K562 (cell line): ENCODE data around the gene PPP1R15A. TPM values are rescaled to one million over a fixed set of nuclear protein-coding genes. Genes with fewer than 3 reads are reported as not detected.

Experiments used
- ATAC-seq: fragments of 200-7000 bp; cut with Tn5 transposase; 3 replicates; pipeline ENCODE4 v1.9.1; 2020; ENCODE audit warnings: moderate library complexity
- BruUV-seq: library from RNA; stranded (reverse); fragments of 400-500 nt; replicated peaks from 2 replicates; lab custom pipeline; 2021; lab: Mats Ljungman, UMichigan
- CTCF ChIA-PET: fragments of 300-600 bp; formaldehyde crosslinking; extraction: SDS; loops from one replicate; lab custom pipeline; 2021; ENCODE audit warnings: low intra/inter-chr PET ratio; lab: Yijun Ruan, JAX
- POLR2A ChIA-PET: fragments of 300-600, 350-650 bp; sonication (Branson Sonifier 250); formaldehyde crosslinking; extraction: SDS; loops from one replicate; lab custom pipeline; 2021; ENCODE audit warnings: antibody characterized with exemption, inconsistent platforms; lab: Yijun Ruan, JAX
- DNase-seq, 4 experiments: peaks; one replicate each; pipeline versions ENCODE4 v3.0.0 to v3.0.0-alpha.2; 2011 to 2018; ENCODE audit warnings: low spot score in 3 of 4, mixed read lengths in 3 of 4; ENCODE audit errors: extremely low read depth in 1 of 4
- FAIRE-seq: peaks from 2 replicates; lab custom pipeline; 2011; peaks lifted over from hg19 to GRCh38; lab: Jason Lieb, UNC
- H2AFZ ChIP-seq: 2 replicates; pipeline ENCODE4 v1.6.0; 2011; ENCODE audit warnings: low read depth, low read length, control low read depth, inconsistent platforms
- H3K27ac ChIP-seq: fragments of 200-600 bp; 3 replicates; pipeline ENCODE4 v1.8.0; 2011; ENCODE audit warnings: low read depth, mild to moderate bottlenecking, control low read depth, inconsistent platforms, low read length, moderate library complexity, mixed read lengths; ENCODE audit errors: extremely low read depth
- H3K27me3 ChIP-seq, 2 experiments: fragments of 300-600 bp in 1 of 2; 2 replicates in 1 of 2; 3 replicates in 1 of 2; pipeline versions ENCODE4 v1.6.0 to v1.8.0; 2011; ENCODE audit warnings: inconsistent platforms in 2 of 2, low read length in 2 of 2, mild to moderate bottlenecking in 1 of 2, mixed read lengths in 1 of 2, moderate library complexity in 1 of 2; ENCODE audit not compliant: control insufficient read depth in 2 of 2, insufficient read depth in 2 of 2
- H3K36me3 ChIP-seq: fragments of 300-600 bp; 3 replicates; pipeline ENCODE4 v1.8.0; 2011; ENCODE audit warnings: mild to moderate bottlenecking, low read length, inconsistent platforms; ENCODE audit not compliant: control insufficient read depth, insufficient read depth
- H3K4me1 ChIP-seq, 2 experiments: fragments of 200-600 bp in 1 of 2; replicated peaks in 1 of 2; 2 replicates in 1 of 2; 3 replicates in 1 of 2; pipeline versions ENCODE4 v1.5.1 to v1.8.0; 2011; ENCODE audit warnings: inconsistent platforms in 2 of 2, low read length in 2 of 2, mild to moderate bottlenecking in 1 of 2, mixed read lengths in 1 of 2, moderate library complexity in 1 of 2; ENCODE audit not compliant: control insufficient read depth in 2 of 2, insufficient read depth in 2 of 2
- H3K4me2 ChIP-seq: 2 replicates; pipeline ENCODE4 v1.6.1; 2011; ENCODE audit warnings: low read length, control low read depth, inconsistent platforms, mixed read lengths; ENCODE audit not compliant: insufficient read depth
- H3K4me3 ChIP-seq: fragments of 200-600 bp; sonication (generic), shearing (Covaris generic); 2 replicates; pipeline ENCODE4 v1.5.1; 2016; ENCODE audit warnings: control low read depth, inconsistent platforms
- H3K79me2 ChIP-seq: fragments of 200-600 bp; 3 replicates; pipeline ENCODE4 v1.8.0; 2011; ENCODE audit warnings: low read length, inconsistent platforms; ENCODE audit not compliant: control insufficient read depth, insufficient read depth
- H3K9ac ChIP-seq, 2 experiments: 2 replicates each; pipeline versions ENCODE4 v1.6.0 to v1.6.1; 2011; ENCODE audit warnings: low read depth in 2 of 2, low read length in 2 of 2, control low read depth in 1 of 2, inconsistent platforms in 1 of 2, mild to moderate bottlenecking in 1 of 2, mixed read lengths in 1 of 2; ENCODE audit not compliant: insufficient read depth in 1 of 2
- H3K9me1 ChIP-seq: one replicate; pipeline ENCODE4 v1.6.0; 2011; ENCODE audit warnings: inconsistent platforms, mild to moderate bottlenecking, low read length, moderate library complexity; ENCODE audit not compliant: control insufficient read depth, insufficient read depth
- H3K9me3 ChIP-seq: replicated peaks from 2 replicates; pipeline ENCODE4 v1.5.1; 2011; ENCODE audit warnings: low read depth, low read length, inconsistent platforms; ENCODE audit not compliant: control insufficient read depth, insufficient read depth
- H4K20me1 ChIP-seq: replicated peaks from 2 replicates; pipeline ENCODE4 v1.6.1; 2011; ENCODE audit warnings: low read length, inconsistent platforms, mixed read lengths; ENCODE audit not compliant: control insufficient read depth, insufficient read depth
- ARID1B ChIP-seq: fragments of 450-650 bp; IDR thresholded peaks from 2 replicates; pipeline ENCODE4 v1.6.1; 2016; ENCODE audit warnings: antibody characterized with exemption, mild to moderate bottlenecking, inconsistent platforms
- ATF3 ChIP-seq, 2 experiments: fragments of 450-650 bp in 1 of 2; sonication (generic) in 1 of 2; formaldehyde crosslinking in 1 of 2; IDR thresholded peaks in 1 of 2; conservative IDR thresholded peaks in 1 of 2; 2 replicates each; pipeline versions ENCODE4 v1.6.1 to v1.8.1; 2016 to 2023; ENCODE audit warnings: mild to moderate bottlenecking in 2 of 2, moderate library complexity in 2 of 2, inconsistent platforms in 1 of 2, missing genetic modification reagents in 1 of 2
- CBFA2T3 ChIP-seq: fragments of 450-650 bp; IDR thresholded peaks from 2 replicates; pipeline ENCODE4 v1.6.1; 2017
- DPF2 ChIP-seq: fragments of 450-650 bp; IDR thresholded peaks from 2 replicates; pipeline ENCODE4 v1.6.1; 2016
- ESRRB ChIP-seq: fragments of 250-450 bp; sonication (Bioruptor Pico); IDR thresholded peaks from 2 replicates; pipeline ENCODE4 v1.5.0; 2020; ENCODE audit warnings: mild to moderate bottlenecking, moderate library complexity, borderline replicate concordance
- GABPB2 ChIP-seq: fragments of 250-450 bp; sonication (Bioruptor Pico); conservative IDR thresholded peaks from 2 replicates; pipeline ENCODE4 v1.5.1; 2021; ENCODE audit warnings: mild to moderate bottlenecking
- HMBOX1 ChIP-seq: sonication (generic); IDR thresholded peaks from 2 replicates; pipeline ENCODE4 v1.6.1; 2016
- IFI16 ChIP-seq: fragments of 250-450 bp; sonication (Bioruptor Pico); IDR thresholded peaks from 2 replicates; pipeline ENCODE4 v2.1.2; 2022; ENCODE audit warnings: mild to moderate bottlenecking, inconsistent platforms
- TCF7 ChIP-seq: sonication (generic); IDR thresholded peaks from 2 replicates; pipeline ENCODE4 v1.6.1; 2016; ENCODE audit warnings: antibody characterized with exemption, borderline replicate concordance
- TEAD4 ChIP-seq, 2 experiments: sonication (generic) in 1 of 2; formaldehyde crosslinking in 1 of 2; IDR thresholded peaks; 2 replicates each; pipeline versions ENCODE4 v1.6.1 to v1.8.0; 2012 to 2022; ENCODE audit warnings: borderline replicate concordance in 1 of 2, inconsistent platforms in 1 of 2, low read length in 1 of 2, mild to moderate bottlenecking in 1 of 2, missing genetic modification reagents in 1 of 2
- TGIF2 ChIP-seq: sonication (generic); formaldehyde crosslinking; IDR thresholded peaks from 2 replicates; pipeline ENCODE4 v1.8.1; 2022; ENCODE audit warnings: mild to moderate bottlenecking, missing genetic modification reagents, moderate library complexity
- ZNF140 ChIP-seq: fragments of 250-450 bp; sonication (Bioruptor Pico); IDR thresholded peaks from 2 replicates; pipeline ENCODE4 v1.8.0; 2021; ENCODE audit warnings: moderate library complexity, mild to moderate bottlenecking, inconsistent platforms
- ZNF175 ChIP-seq: fragments of 200-800 bp; sonication (Bioruptor generic); IDR thresholded peaks from 2 replicates; pipeline ENCODE4 v1.6.1; 2016; ENCODE audit warnings: low read depth, mild to moderate bottlenecking, missing genetic modification characterization, missing compliant biosample characterization
- ZNF778 ChIP-seq: fragments of 450-650 bp; formaldehyde crosslinking; IDR thresholded peaks from 2 replicates; pipeline ENCODE4 v1.4.0; 2020; ENCODE audit warnings: mild to moderate bottlenecking, moderate library complexity
- WGBS: fragments of 100-300 bp; shearing (Covaris generic); methylation state at CpG from one replicate; pipeline ENCODE4 v1.1.6; 2016; ENCODE audit warnings: low coverage, mixed read lengths; ENCODE audit not compliant: insufficient coverage; ENCODE audit errors: missing lambda C conversion rate; 5-methylcytosine and 5-hydroxymethylcytosine counted together
- in situ Hi-C: fragments of 300-500 bp; cut with MboI; formaldehyde crosslinking; loops from 4 replicates; pipeline ENCODE4 v1.15.0; 2018; ENCODE audit warnings: inconsistent platforms, mixed read lengths
- intact Hi-C: fragments of 100-400 bp; cut with micrococcal nuclease; formaldehyde crosslinking; loops from 2 replicates; pipeline ENCODE4 v1.14.2; 2022
- polyA plus RNA-seq, 8 experiments: library from polyadenylated mRNA; depleted of rRNA in 4 of 8; stranded (reverse) in 5 of 8; unstranded in 3 of 8; fragments of >200 nt; fragmentation: Nextera tagmentation in 2 of 8; fragmentation: Illumina TruSeq in 1 of 8; extraction: Ambion mirVana in 2 of 8; extraction: Trizol in 1 of 8; gene quantifications; 2 replicates each; pipeline versions ENCODE4 v1.2.1 to v1.2.3, GENCODE V29; 2011 to 2014; ENCODE audit warnings: inconsistent platforms in 1 of 8, missing spikeins in 1 of 8
- total RNA-seq, 7 experiments: library from RNA; depleted of rRNA in 6 of 7; stranded (reverse); fragments of >200 nt in 6 of 7; fragmentation: Illumina TruSeq in 2 of 7; extraction: Trizol in 2 of 7; gene quantifications; 2 replicates each; pipeline versions ENCODE4 v1.2.1 to v1.2.3, GENCODE V29; 2011 to 2021; ENCODE audit warnings: low replicate concordance in 1 of 7
- TF ChIP-seq, protein P1 (sequence below): sonication (generic); formaldehyde crosslinking; IDR thresholded peaks from 2 replicates; pipeline ENCODE4 v1.8.0; 2022; ENCODE audit warnings: mild to moderate bottlenecking, missing genetic modification reagents

Gene PPP1R15A
- total and polyA plus RNA-seq, 9 of the 15 experiments (the other 6 are each of a cell fraction or from before 2014, with no cell fraction given) = 0.42 to 73.7 (median 44.0) TPM

GRCh38 chr19:48826606-48827020 is 45.6 kb upstream of the PPP1R15A start (continued):
- TF ChIP-seq ATF3 (IDR thresholded peaks at IDR 0.05) (no peak), ATF3 (CRISPR knock-in tag; conservative IDR thresholded peaks at IDR 0.05) (no peak)

GRCh38 chr19:48830088-48830487 is 42.1 kb upstream of the PPP1R15A start:
- no TSS peak for BruUV-seq
- no peaks in the 10 kb centered on the region for H4K20me1 ChIP-seq
- H3K4me2 ChIP-seq = no peak overlapping the region
- FAIRE-seq (no peak), ATAC-seq (peak; percentile 48; the same call in 2 of the 3 replicates), DNase-seq (peak in 3 of 4 experiments; percentile 46 to 53 (median 49))
- POLR2A ChIA-PET = interaction anchor here (0.6 to 1.1 kb wide), 3 partner anchors 22 to 211 kb away, joined by 3 read pairs; partner anchors contain the start of gene SPHK2
- H3K9ac ChIP-seq = no peak overlapping the region
- H3K4me3 ChIP-seq = no peak overlapping the region
- H3K9me1 ChIP-seq = no peaks in the 10 kb centered on the region
- H3K27me3 ChIP-seq = no peaks in the 10 kb centered on the region
- H2AFZ ChIP-seq = no peak overlapping the region
- peaks cover 9 to 22% of the 10 kb centered on the region in 2 experiments; a peak in 4 of 5 replicates for H3K4me1 ChIP-seq
- H3K36me3 ChIP-seq = no peaks in the 10 kb centered on the region; the same call in 2 of the 3 replicates
- no peaks in the 10 kb centered on the region for H3K9me3 ChIP-seq
- CTCF ChIA-PET = no interaction called here
- H3K79me2 ChIP-seq = no peaks in the 10 kb centered on the region
- in situ Hi-C loops = no loop called here
- intact Hi-C loops = no loop called here
- no peak overlapping the region for H3K27ac ChIP-seq
- 6% methylated on average over 9 of the region's 9 CpGs for WGBS
- TF ChIP-seq GABPB2 (CRISPR knock-in tag) (no peak), HMBOX1 (peak; percentile 68; the same call in 1 of the 2 replicates), TGIF2 (CRISPR knock-in tag) (no peak), TEAD4 (IDR thresholded peaks at IDR 0.05; ENCODE audit: low read length) (peak; percentile 30; the same call in 1 of the 2 replicates), TEAD4 (CRISPR knock-in tag; IDR thresholded peaks at IDR 0.05; ENCODE audit: borderline replicate concordance) (no peak), TCF7 (0 out of 2 replicates have a peak, but pooled peaks have one; percentile 36), ZNF140 (CRISPR knock-in tag) (no peak), ARID1B (peak; percentile 67), CBFA2T3 (peak; percentile 82), ZNF778 (no peak), DPF2 (0 out of 2 replicates have a peak, but pooled peaks have one; percentile 27), ZNF175 (CRISPR knock-in tag) (no peak), ESRRB (no peak), IFI16 (CRISPR knock-in tag) (no peak)
- TF ChIP-seq, protein P1, sequence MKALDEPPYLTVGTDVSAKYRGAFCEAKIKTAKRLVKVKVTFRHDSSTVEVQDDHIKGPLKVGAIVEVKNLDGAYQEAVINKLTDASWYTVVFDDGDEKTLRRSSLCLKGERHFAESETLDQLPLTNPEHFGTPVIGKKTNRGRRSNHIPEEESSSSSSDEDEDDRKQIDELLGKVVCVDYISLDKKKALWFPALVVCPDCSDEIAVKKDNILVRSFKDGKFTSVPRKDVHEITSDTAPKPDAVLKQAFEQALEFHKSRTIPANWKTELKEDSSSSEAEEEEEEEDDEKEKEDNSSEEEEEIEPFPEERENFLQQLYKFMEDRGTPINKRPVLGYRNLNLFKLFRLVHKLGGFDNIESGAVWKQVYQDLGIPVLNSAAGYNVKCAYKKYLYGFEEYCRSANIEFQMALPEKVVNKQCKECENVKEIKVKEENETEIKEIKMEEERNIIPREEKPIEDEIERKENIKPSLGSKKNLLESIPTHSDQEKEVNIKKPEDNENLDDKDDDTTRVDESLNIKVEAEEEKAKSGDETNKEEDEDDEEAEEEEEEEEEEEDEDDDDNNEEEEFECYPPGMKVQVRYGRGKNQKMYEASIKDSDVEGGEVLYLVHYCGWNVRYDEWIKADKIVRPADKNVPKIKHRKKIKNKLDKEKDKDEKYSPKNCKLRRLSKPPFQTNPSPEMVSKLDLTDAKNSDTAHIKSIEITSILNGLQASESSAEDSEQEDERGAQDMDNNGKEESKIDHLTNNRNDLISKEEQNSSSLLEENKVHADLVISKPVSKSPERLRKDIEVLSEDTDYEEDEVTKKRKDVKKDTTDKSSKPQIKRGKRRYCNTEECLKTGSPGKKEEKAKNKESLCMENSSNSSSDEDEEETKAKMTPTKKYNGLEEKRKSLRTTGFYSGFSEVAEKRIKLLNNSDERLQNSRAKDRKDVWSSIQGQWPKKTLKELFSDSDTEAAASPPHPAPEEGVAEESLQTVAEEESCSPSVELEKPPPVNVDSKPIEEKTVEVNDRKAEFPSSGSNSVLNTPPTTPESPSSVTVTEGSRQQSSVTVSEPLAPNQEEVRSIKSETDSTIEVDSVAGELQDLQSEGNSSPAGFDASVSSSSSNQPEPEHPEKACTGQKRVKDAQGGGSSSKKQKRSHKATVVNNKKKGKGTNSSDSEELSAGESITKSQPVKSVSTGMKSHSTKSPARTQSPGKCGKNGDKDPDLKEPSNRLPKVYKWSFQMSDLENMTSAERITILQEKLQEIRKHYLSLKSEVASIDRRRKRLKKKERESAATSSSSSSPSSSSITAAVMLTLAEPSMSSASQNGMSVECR (CRISPR knock-in tag) = no peak
